ENCODE measurements around the gene ARHGEF26. TPM values are rescaled to one million over a fixed set of nuclear protein-coding genes. Genes with fewer than 3 reads are reported as not detected.

ARHGEF26 gene
- total RNA-seq, 1 experiment from 2014 or later: 14.1 TPM

- ATAC-seq: no peak
- DNase-seq (ENCODE audit: low spot score): no peak
- Mint-ChIP-seq H3K27ac (no peak overlapping the region), H3K27me3 (ENCODE audit: low read depth) (no peaks in the 10 kb centered on the region), H3K36me3 (no peaks in the 10 kb centered on the region), H3K9me3 (no peaks in the 10 kb centered on the region), H3K4me3 (no peak overlapping the region), H3K4me1 (peaks cover 10% of the 10 kb centered on the region)
- TF ChIP-seq ZNF532 (CRISPR knock-in tag; IDR thresholded peaks at IDR 0.05; ENCODE audit: borderline replicate concordance) (no peak), SMAD4 (CRISPR knock-in tag; IDR thresholded peaks at IDR 0.05) (no peak), ZNF138 (CRISPR knock-in tag; conservative IDR thresholded peaks at IDR 0.05) (no peak), FOXK1 (CRISPR knock-in tag; IDR thresholded peaks at IDR 0.05) (no peak), SOX15 (CRISPR knock-in tag; IDR thresholded peaks at IDR 0.05) (no peak), JUN (CRISPR knock-in tag; IDR thresholded peaks at IDR 0.05) (no peak), ZNF423 (CRISPR knock-in tag; IDR thresholded peaks at IDR 0.05) (no peak), NR3C1 (CRISPR knock-in tag; conservative IDR thresholded peaks at IDR 0.05; ENCODE audit: low read depth) (no peak), ETV6 (CRISPR knock-in tag; IDR thresholded peaks at IDR 0.05) (no peak), ATF6 (CRISPR knock-in tag; IDR thresholded peaks at IDR 0.05) (no peak), CTCF (IDR thresholded peaks at IDR 0.05) (no peak), NFYB (CRISPR knock-in tag; conservative IDR thresholded peaks at IDR 0.05; ENCODE audit: low read depth) (no peak), NFATC4 (CRISPR knock-in tag; IDR thresholded peaks at IDR 0.05) (no peak), ZNF416 (CRISPR knock-in tag; IDR thresholded peaks at IDR 0.05) (no peak), STAT6 (CRISPR knock-in tag; conservative IDR thresholded peaks at IDR 0.05; ENCODE audit: low read depth) (no peak), HMGA2 (CRISPR knock-in tag; IDR thresholded peaks at IDR 0.05) (no peak), ZNF232 (CRISPR knock-in tag; IDR thresholded peaks at IDR 0.05) (no peak), CDX4 (CRISPR knock-in tag; IDR thresholded peaks at IDR 0.05; ENCODE audit: borderline replicate concordance) (no peak), MXD4 (CRISPR knock-in tag; IDR thresholded peaks at IDR 0.05; ENCODE audit: borderline replicate concordance) (no peak), PRRX2 (CRISPR knock-in tag; IDR thresholded peaks at IDR 0.05) (no peak)
- ChIA-PET CTCF (interaction anchor here (0.6 kb wide), 1 partner anchor 19 kb away, joined by 3 read pairs; the partner anchor contains the start of gene ARHGEF26), POLR2A (no interaction called here)
Observed at GRCh38 chr3:154102225-154102624, 19.0 kb upstream of the ARHGEF26 start.

Data from WTC11 (cell line).